GM18909 (cell line): Measurements from ENCODE around the gene DCLK2.

ENCODE experiments used
- ATAC-seq: cut with Tn5 transposase; IDR thresholded peaks from one replicate; pipeline ENCODE4 v1.9.1; 2021; ENCODE audit warnings: mild to moderate bottlenecking; ENCODE audit not compliant: unreplicated experiment, poor library complexity

DCLK2 gene

GRCh38 chr4:150231107-150231770, 153.0 kb downstream of the DCLK2 start:
- ATAC-seq, result no peak

GRCh38 chr4:150232029-150232428, 153.8 kb downstream of the DCLK2 start:
- no peak for ATAC-seq

GRCh38 chr4:150234246-150234645, 156.0 kb downstream of the DCLK2 start:
- ATAC-seq, result no peak

- no peak for ATAC-seq
These were observed 157.1 kb downstream of the DCLK2 start for GRCh38 chr4:150235317-150235716.

- no peak for ATAC-seq
These were observed 157.6 kb downstream of the DCLK2 start for GRCh38 chr4:150235808-150236271.

GRCh38 chr4:150236626-150237025, 158.4 kb downstream of the DCLK2 start:
- ATAC-seq, result no peak

GRCh38 chr4:150237110-150237872, 159.0 kb downstream of the DCLK2 start:
- no peak for ATAC-seq

GRCh38 chr4:150238591-150238990, 160.3 kb downstream of the DCLK2 start:
- no peak for ATAC-seq

- no peak for ATAC-seq
These were observed 161.8 kb downstream of the DCLK2 start for GRCh38 chr4:150240011-150240410.

GRCh38 chr4:150242820-150243458, 164.7 kb downstream of the DCLK2 start:
- ATAC-seq, result peak; percentile 53

- no peak for ATAC-seq
These were observed 165.7 kb downstream of the DCLK2 start for GRCh38 chr4:150243932-150244331.

- ATAC-seq, result no peak
These were observed 166.4 kb downstream of the DCLK2 start for GRCh38 chr4:150244600-150244999.

- ATAC-seq, result no peak
These were observed 168.9 kb downstream of the DCLK2 start for GRCh38 chr4:150247184-150247583.

GRCh38 chr4:150248181-150248580, 169.9 kb downstream of the DCLK2 start:
- no peak for ATAC-seq

- ATAC-seq, result no peak
These were observed 172.2 kb downstream of the DCLK2 start for GRCh38 chr4:150250293-150250997.

GRCh38 chr4:150250998-150251651, 172.9 kb downstream of the DCLK2 start:
- ATAC-seq, result no peak

- ATAC-seq, result no peak
These were observed 173.5 kb downstream of the DCLK2 start for GRCh38 chr4:150251752-150252190.

- no peak for ATAC-seq
These were observed 174.1 kb downstream of the DCLK2 start for GRCh38 chr4:150252306-150252705.

GRCh38 chr4:150252741-150253140, 174.5 kb downstream of the DCLK2 start:
- no peak for ATAC-seq

GRCh38 chr4:150253416-150253815, 175.2 kb downstream of the DCLK2 start:
- ATAC-seq, result no peak
